Islet of Langerhans (tissue), 1 donor: ENCODE results near the gene ANO8.

ENCODE experiments used
- FAIRE-seq: peaks from one replicate; lab custom pipeline; 2011; peaks lifted over from hg19 to GRCh38; lab: Jason Lieb, UNC

Gene ANO8

DNA sequence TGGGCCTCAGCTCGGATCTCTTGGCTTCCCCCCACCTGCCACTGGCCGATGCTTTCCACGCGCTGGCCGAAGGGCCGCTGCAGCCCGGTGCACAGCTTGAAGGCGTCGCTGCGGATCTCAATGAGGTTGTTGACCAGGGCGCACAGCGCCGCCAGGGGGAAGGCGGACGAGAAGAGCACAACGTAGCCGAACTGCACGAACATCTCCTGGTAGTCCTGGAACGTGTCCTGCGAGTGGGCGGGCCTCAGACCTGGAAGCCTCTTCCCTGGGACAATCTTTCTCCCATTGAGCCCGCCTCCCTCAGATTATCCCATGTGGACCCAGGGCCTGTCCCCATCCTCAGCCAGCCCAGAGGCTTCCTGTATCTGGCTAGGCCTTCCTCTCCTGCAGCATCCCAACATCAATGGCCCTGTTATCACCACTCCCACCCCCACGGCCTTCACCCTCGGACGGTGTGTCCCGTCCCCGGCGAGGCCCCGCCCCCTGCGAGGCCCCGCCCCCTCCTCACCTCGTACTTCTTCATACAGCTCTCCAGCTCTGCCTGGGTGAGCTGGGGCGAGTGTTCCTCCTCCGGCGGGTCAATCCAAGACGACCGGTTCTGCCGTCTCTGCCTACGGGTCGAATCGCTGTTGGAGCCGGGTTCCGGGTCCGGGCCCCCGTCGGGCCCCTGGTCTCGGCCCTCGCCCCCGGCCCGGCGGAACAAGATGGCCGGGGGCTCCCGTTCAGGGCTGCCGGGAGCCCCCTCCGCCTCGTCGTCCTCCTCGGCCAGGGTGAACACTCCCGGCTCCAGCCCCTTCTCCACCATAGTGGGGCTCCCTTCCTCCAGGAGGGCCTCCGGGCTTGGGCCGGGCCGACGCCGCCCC, 6.8 kb downstream of the ANO8 start:
- FAIRE-seq, result no peak

DNA sequence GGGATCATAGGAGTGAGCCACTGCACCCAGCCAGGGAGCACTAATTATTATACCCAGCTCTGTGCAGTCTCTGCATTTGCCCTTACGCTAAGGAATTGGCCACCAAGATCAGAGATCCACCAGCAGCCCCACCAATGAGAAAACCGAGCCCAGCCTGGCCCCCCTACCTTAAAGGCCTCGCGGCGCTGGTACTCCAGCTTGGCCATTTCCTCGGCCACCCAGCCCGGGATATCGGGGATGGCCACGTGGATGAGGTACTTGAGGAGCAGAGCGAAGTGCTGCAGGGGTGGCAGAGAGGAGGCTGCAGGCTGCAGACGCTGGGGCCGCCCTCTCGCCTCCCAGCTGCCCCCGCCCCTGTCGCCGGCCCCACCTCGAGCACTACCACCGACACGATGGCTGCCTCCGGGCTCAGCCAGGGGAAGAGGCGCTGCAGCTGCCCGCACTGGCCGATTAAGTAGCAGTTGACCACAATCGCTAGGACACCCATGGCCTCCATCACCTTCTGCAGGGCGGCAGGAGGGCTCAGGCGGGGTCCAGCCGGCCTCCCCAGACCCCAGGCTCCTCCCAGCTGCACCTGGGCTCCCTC, 7.5 kb downstream of the ANO8 start:
- FAIRE-seq, result no peak

DNA sequence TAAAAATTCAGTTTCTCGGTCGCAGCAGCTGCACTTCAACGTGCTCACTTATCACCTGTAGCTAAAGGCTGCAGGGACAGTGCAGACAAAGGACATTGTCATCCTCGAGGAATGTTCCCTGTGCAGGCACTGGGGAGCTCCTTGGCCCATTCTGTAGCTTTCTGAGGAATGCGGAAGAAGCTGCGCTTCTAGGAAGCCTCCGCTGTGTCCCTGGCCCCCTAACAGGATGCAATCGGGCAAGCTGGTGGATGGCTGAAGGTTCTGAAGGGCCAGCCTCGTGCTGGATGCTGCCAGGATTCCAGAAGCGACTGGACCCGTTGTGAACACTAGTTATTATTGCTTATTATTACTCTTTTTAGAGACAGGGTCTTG, 8.1 kb downstream of the ANO8 start:
- no peak for FAIRE-seq

DNA sequence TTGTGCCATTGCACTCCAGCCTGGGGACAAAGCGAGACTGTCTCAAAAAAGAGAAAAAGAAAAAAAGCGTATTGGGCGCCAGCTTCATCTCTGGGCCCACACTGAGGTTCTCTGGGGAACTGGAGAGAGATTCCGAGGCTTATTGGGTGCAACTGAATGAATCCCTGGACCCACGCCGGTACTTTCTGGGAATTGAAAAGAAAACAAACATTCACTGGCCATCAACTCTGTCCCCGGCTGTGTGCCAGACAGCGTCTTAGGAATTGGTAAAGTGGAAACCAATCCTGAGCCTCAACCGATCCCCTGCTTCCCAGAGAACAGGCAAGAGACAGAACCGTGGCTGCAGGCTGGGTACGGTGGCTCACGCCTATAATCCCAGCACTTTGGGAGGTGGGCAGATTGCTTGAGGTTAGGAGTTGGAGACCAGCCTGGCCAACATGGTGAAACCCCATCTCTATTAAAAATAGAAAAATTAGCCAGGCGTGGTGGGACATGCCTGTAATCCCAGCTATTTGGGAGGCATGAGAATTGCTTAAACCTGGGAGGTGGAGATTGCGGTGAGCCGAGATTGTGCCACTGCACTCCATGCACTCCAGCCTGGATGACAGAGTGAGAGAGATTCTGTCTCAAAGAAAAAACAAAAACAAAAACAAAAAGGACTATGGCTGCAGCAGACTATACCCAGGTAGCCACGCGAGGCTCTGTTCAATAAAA, 8.6 kb downstream of the ANO8 start:
- FAIRE-seq, result no peak

DNA sequence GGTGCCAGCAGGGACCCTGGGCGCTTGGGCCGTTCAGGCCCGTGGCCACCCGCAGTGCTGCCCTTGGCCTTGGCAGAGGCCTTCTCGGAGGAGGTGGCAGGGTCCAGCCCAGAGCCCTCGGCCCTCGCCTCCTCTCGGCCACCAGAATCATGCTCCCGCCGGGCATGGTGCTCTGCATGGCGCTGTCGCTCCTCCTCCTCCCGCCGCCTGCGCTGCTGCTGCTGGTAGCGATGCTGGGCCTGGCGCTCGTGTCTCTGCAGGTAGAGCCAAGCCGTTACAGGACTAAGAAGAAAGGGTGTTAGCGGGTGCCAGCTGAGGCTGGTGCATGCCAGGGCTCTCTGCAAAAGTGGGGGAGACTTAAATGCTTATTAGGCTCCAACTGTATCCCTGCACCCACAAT, 9.5 kb downstream of the ANO8 start:
- FAIRE-seq, result no peak

DNA sequence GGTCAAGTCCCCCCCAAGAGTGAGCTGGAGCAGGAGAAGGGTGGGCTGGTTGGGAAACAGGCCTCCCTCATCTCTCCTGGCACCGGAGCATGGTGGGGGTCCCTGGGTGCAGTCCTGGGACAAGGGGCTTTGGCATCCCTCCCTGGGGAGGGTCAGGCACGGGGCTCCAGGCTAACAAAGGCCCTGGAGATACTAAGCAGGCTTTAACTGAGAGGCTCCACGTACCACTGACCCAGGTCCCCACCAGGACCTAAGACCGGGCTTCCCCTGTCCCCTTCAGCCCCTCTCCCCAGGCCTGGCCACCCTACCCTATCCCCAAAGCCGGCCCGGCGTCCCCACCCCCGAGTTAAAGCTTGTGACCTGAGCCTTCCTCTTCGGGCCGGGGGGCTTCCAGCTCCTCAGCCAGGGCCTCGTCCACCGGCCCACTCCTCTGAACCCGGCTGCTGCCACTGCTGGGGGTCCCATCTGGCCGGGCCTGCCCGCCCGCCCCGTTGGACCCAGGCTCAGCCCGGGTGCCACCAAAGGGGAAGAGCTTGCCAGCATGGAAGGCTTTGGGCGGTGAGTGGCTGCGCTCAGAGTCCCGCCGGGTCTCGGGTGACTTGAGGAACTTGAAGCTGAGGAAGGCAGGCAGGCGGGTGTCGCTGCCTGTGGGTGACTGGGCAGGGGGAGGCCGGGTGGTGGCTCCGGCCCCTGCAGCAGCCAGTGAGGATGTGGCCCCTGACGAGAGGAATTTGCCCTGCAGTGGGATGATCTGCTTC, 10.1 kb downstream of the ANO8 start:
- FAIRE-seq, result no peak

DNA sequence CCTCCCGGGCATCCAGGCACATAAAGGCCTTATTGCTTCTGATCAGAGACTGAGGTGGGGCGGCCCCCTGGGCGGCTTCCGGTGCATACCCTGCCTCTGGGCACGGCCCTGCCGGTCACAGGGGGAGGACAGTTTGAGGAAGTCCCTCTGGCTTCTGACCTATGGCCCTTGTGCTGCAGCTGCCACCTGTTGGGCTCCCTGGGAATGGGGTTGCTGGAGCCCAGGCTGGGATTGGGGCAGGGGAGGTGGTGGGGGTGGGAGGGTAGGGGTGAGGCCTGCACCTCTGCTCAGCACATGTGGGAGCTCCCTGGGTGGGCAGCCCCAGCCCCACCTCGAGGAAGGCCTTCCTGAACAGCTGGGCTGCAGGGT, 10.7 kb downstream of the ANO8 start:
- no peak for FAIRE-seq

DNA sequence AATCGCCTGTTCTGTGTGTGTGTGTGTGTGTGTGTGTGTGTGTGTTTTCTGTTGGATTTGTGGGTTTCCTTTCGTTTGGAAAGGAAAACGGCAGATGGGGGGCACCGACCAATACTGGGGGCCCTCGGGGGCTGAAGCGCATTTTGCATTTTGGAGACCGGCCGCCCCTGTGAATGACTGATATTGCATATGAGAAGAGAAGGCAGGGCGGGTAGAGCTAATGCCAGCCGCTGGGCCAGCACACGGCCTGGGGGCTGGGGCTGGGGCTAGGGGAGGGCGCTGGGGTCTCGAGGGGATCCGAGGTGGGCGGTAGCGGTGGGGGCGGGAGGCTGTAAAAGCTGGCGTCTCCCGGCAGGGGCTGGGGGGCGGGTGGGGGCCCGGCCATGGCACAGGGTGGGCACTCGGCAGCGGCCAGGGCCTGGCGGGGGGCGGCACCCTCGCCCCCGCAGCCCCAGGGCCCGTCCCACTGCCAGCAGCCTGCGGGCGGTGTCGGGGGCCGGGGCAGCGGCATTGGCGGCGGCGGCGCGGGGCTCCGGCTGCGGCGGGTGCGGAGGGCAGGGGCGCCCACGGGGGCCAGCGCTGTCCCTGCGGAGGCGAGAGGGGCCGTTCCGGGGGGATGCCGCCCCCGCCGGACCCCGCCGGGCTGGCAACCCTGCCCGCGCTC, 11.2 kb downstream of the ANO8 start:
- FAIRE-seq, result no peak

DNA sequence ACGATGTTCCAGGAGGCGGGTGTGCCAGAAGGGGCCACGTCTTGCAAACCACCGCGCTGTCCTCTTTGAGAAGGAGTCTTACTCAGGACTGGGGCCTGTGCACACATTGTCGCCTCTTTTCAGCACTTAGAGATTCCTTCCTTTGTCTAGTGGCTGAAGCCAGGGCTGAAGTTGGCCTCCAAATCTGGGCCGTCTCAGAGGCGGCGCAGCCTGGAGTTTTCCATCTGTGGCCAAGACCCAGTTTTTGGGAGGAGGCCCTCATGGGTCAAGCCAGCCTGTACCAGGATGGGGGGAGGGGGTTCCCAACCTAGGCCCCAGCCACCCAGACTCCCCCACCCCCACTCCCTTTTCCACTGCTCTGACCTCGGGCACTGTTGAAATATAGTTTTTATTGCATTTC, 11.8 kb downstream of the ANO8 start:
- FAIRE-seq, result no peak

DNA sequence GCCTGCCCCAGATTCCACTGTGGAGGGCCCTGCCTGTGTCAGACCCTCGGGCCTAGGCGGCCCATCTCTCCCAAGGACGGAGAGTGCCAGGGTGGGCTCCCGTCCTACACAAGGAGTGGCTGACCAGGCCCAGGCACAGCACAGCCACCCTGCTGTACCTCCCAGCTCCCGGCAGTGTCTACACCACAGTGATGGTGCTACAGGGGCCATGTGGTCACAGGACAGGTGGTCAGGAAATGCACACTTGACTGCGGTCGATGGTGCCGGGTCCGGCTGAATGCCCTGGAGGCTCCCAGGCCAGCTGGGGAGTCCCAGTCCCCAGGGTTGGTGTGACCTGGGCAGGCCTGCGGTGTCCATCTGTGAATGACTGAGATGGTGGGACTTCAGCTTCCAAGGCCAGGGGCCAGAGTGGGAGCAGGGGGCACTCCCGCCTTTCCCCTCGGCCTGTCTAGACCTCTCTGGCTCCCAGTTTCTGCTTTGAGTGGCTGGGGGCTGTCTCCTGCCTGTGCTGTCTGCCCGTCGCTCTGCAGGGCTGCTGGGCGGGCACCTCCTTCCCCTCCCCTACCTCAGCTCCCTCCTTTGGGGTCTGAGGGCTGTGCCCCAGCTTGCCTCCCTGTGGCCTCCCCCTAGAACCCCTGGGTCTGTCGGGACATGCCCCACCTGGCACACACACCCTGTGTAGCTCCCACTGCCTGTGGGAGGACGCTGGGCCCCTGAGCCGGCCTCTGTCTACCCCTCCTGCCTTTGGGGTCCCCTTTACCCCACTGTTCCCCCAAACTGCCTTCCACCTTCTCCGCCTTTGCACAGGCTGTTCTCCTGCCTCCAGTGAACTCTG, 12.8 kb downstream of the ANO8 start:
- no peak for FAIRE-seq

DNA sequence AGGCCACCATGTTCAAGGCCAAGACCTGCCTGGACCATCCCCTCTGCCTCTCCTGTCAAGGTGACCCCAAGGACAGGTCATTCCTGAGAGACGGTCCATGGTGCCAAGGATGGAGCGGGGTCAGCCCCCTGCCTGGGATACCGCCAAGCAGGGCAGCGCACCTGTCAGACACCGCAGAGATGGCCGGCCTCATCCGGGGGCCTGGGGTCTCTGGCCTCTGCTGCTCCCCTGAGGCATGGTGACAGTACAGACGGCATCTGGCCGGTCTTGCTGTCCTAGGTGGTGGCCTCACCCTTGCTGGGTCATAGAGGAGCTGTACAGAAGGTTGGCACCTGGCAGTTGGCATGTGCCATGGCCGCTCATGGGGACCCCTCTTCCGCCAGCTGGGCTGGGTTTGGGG, 14.2 kb downstream of the ANO8 start:
- no peak for FAIRE-seq

DNA sequence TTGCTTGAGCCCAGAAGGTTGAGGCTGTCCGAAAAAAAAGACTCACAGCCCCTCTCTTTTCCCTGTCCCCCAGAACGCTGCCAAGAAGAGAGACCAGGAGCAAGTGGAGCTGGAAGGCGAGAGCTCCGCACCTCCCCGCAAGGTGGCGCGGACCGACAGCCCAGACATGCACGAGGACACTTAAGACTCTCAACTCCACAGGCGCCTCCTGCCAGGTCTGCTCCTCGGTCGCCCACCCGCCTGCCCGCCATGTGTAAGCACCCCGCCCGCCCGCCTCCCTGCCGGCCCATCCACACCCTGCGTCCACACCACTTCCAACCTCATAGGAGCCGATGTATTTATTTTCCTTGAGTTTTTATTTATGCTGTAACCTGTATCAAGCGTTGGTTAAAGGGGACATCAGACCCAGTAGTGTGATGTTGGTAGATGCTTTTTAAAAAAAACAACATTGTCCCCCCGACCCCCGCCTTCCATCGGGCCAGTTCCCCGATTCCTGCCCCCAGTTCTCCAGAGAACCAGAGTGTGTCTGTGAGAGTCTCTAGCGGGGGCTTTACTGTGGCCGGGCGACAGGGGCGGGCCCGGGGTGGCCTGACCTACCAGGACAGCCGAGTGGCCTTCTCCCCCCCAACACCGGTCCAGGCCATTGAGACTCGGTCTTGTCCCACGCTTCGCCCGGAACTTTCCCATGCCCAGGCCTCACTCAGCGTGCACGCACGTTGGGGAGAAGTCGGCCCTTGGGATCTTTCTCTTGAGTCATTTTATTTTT, 15.0 kb downstream of the ANO8 start:
- no peak for FAIRE-seq

DNA sequence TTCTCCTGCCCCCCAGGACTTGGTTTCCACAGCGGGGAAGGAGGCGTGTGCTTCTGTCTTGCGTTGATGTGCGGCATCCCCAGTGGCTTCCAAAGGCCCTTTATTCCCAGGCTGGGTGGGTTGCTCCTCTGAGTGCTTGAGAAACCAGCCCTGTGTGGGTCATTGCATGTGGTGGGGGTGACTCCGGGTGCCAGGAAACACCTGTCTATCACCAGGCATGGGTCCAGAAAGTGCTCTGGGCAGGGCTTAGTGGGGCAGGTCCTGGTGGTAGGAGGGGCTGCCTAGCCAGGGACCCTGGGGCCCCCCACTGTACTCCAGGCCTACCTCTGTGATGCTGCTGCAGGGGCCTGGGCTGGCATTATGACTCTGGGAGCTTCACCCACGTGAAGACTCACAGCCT, 15.7 kb downstream of the ANO8 start:
- FAIRE-seq, result no peak

DNA sequence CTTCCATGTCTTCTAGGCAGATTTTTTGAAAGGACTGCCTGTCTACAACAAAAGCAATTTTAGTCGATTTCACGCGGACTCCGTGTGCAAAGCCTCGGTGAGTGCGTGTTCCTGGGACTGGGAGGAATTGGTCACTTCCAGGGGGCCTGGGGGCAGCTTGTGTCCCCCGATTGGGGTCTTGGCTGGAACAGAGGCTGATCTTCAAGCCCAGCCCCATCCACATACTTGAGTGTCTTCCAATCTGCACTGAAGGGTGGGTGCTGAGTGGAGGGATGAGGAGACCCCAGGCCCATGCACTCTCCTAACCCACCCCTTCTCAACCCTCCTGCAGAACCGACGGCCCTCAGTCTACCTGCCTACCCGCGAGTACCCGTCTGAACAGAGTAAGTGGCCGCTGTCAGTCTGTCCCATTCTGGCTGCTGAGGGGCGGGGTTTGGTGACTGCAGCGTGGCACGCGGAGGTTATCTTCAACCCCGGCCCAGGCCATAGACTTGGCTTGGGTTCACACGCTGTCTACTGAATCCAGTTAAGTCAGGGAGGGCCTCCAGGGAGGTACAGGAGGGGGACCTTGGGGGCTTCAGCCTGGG, 20.6 kb downstream of the ANO8 start:
- FAIRE-seq, result no peak

DNA sequence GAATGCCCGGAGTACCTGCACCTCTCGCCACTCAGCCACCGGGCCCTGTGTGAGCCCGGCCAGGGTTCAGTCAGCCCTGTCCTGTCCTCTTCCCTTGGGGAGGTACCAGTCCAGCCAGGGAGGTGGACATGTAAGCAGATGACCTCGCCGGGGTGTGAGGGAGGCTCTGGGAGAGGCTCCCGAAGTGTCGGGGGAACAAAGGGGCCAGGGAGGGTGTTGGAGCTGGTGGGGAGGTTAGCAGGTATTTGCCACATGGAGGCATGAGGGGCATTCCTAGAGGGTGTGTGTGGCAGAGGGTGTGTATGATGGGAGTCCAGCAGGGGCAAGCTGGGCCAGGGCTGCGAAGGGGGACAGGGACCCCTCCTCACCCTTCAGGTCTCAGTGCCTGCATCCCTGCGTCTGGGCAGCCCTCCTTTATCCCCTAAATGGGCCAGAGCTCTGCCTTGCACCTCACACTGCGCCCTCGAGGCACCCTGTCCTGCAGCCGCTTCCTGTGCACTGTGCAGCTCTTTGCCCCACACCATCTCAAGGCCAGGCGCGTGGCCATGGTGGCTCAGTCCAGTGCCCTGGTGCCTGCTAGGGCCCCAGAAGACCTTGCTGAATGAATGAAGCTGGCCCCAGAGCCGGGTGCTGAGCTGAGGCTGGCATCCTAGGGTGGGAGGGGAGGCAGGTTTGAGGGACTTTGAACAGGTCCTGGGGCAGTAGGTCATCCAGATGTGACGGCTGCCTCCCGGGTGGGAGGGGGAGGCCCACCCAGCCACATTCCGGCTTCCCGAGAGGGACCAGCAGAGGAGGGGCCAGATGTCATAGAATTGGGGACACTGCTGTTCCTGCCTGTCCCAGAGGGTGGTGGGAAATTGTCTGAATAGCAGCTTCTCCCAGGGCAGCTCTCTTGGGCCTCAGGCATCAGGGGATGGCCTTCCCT, 22.2 kb downstream of the ANO8 start:
- no peak for FAIRE-seq

DNA sequence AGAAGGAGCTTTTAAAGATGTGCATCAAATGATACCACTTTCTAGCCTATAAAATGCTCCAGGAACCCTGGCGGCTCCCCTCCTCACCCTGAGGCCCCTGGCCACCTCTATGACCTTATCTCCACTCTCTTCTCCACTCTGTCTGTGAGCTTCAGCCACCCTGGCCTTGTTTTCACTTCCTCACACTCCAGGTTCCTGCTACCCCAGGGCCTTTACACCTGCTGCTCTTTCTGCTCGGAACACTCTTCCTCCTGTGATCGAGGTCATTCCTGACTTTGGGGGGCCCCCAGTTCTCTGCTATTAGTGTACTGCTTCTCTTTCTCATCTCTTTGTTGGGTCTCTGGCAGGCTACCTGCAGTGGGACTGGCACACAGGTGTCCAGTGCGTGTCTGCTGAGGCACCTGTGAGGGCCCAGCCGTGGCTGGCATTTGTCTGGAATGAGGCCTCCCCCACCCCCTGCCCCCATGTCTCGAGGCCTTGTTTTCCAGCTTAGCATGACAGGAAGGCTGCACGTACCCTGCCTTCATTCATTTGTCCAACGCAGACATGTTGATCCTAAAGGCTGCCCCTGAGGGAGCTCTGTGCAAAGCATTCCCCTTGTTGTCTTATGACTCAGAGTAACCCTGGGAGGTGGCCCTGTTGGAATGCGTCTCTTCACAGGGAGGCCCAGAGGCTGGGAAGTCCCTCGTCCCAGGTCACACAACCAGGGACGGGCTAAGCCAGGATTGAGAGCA, 23.0 kb downstream of the ANO8 start:
- no peak for FAIRE-seq

DNA sequence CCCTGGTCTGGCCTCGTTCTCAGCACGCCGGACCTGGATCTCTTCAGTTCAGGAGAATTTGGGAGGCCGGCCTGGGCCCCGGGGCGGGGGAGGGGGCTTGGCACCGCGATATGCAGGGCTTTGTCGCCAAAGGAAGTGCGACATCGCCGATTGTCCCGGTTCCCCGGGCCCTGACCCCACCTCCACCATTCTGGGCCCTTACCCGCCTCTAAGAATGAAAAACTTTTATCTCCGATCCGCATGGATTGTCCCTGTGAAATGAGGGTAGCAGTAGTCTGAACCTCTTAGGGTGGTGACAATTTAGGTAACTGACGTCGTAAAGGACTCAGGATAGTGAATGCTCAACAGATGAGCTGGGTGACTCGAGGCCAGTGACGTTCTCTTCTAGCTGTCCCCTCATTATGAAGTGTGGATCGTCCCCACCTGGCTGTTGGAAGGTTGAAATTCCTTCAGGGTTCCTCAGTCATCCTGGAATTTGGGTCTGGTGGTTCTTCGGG, 24.6 kb downstream of the ANO8 start:
- FAIRE-seq, result no peak
